Lung microvascular endothelial cell (primary cell): ENCODE data around the gene NXPH4. TPM values are rescaled to one million over a fixed set of nuclear protein-coding genes. Genes with fewer than 3 reads are reported as not detected.
A peak's percentile ranks its signal among the peaks of the same experiment; 100 is the strongest.

Experiments
- DNase-seq, 2 donors: peaks; one replicate each; pipeline versions ENCODE4 v3.0.0 to v3.0.0-alpha.2; 2010; ENCODE audit warnings: low read depth in 2 of 2
- total RNA-seq: library from RNA; depleted of rRNA; stranded (reverse); fragments of >200 nt; gene quantifications from 2 replicates; pipeline ENCODE4 v1.2.1, GENCODE V29; 2014

Gene NXPH4
- total RNA-seq, 1 donor from 2014 or later, result under 0.01 TPM

GRCh38 chr12:57231276-57232021 is 14.9 kb downstream of the NXPH4 start:
- no peak for DNase-seq

GRCh38 chr12:57232156-57232756 is 15.7 kb downstream of the NXPH4 start:
- no peak for DNase-seq

GRCh38 chr12:57233357-57234232 is 17.0 kb downstream of the NXPH4 start:
- DNase-seq, result peak in 1 of 2 donors; percentile 70

GRCh38 chr12:57234233-57234570 is 17.6 kb downstream of the NXPH4 start:
- no peak for DNase-seq

GRCh38 chr12:57234571-57235016 is 18.0 kb downstream of the NXPH4 start:
- no peak for DNase-seq

- DNase-seq, result peak; percentile 51 to 63
These were observed 18.6 kb downstream of the NXPH4 start for GRCh38 chr12:57235017-57235727.

- no peak for DNase-seq
These were observed 19.1 kb downstream of the NXPH4 start for GRCh38 chr12:57235728-57236131.

- no peak for DNase-seq
These were observed 19.8 kb downstream of the NXPH4 start for GRCh38 chr12:57236201-57236924.

- DNase-seq, result no peak
These were observed 20.5 kb downstream of the NXPH4 start for GRCh38 chr12:57236925-57237595.

GRCh38 chr12:57237596-57237931 is 21.0 kb downstream of the NXPH4 start:
- no peak for DNase-seq

GRCh38 chr12:57237932-57238853 is 21.6 kb downstream of the NXPH4 start:
- DNase-seq, result no peak

GRCh38 chr12:57238854-57239554 is 22.4 kb downstream of the NXPH4 start:
- DNase-seq, result peak; percentile 90

GRCh38 chr12:57239587-57240065 is 23.0 kb downstream of the NXPH4 start:
- DNase-seq, result no peak

- DNase-seq, result peak; percentile 32
These were observed 23.7 kb downstream of the NXPH4 start for GRCh38 chr12:57240066-57240921.

- DNase-seq, result no peak
These were observed 24.4 kb downstream of the NXPH4 start for GRCh38 chr12:57240926-57241401.

- no peak for DNase-seq
These were observed 25.1 kb downstream of the NXPH4 start for GRCh38 chr12:57241402-57242310.
